GM18520 (cell line): ENCODE data around the gene KAT6B.
A peak's percentile ranks its signal among the peaks of the same experiment; 100 is the strongest.
"Not testable (repeated sequence)": the region's sequence is repeated elsewhere in the genome, so short reads cannot be mapped to it uniquely, and the experiment has no call there.

Experiments
- ATAC-seq: cut with Tn5 transposase; IDR thresholded peaks from one replicate; pipeline ENCODE4 v1.9.1; 2021; ENCODE audit not compliant: unreplicated experiment

Gene KAT6B

DNA sequence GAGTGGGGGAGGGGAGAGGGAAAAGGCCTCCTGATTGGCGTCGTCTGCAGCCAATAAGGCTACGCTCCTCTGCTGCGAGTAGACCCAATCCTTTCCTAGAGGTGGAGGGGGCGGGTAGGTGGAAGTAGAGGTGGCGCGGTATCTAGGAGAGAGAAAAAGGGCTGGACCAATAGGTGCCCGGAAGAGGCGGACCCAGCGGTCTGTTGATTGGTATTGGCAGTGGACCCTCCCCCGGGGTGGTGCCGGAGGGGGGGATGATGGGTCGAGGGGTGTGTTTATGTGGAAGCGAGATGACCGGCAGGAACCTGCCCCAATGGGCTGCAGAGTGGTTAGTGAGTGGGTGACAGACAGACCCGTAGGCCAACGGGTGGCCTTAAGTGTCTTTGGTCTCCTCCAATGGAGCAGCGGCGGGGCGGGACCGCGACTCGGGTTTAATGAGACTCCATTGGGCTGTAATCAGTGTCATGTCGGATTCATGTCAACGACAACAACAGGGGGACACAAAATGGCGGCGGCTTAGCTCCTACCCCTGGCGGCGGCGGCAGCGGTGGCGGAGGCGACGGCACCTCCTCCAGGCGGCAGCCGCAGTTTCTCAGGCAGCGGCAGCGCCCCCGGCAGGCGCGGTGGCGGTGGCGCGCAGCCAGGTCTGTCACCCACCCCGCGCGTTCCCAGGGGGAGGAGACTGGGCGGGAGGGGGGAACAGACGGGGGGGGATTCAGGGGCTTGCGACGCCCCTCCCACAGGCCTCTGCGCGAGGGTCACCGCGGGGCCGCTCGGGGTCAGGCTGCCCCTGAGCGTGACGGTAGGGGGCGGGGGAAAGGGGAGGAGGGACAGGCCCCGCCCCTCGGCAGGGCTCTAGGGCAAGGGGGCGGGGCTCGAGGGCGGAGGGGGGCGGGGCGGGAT, at the start of gene KAT6B:
TSS of gene KAT6B (plus strand) at position 459 of the 903 bp plus-strand sequence. CDS start 16,258 bp downstream, outside the sequence.
- ATAC-seq = peak; percentile 94

DNA sequence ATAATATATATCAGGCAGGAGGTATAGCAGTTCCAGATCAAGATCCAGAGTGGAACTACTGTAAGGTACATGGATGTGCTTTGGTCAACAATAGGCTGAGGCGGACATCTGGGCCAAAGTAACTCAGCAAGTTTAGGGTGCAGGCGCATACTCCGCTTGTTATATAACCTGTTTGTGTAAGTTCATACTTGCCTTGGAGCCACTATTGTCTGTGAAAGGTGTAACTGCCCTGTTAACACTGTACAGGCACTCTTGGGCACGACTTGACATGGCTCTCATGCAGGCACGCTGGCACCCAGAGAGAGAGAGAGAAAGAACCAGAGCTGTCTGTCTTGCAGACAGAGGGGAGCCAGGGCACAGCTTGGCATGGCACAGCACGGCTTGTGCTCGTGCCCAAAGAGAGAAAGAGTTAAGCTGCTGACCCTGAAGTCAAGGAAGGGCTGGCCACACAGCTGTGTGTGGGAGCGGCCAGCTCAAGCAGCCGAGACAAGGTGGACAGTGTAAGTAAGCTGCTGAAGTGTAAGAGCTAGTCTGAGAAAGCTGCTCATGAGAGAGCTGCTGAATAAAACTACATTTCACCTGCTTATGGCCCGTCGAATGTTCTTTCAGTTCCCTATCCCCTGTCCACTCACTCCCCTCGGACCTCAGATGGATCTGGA, 47.8 kb upstream of the KAT6B start:
- ATAC-seq = no peak

DNA sequence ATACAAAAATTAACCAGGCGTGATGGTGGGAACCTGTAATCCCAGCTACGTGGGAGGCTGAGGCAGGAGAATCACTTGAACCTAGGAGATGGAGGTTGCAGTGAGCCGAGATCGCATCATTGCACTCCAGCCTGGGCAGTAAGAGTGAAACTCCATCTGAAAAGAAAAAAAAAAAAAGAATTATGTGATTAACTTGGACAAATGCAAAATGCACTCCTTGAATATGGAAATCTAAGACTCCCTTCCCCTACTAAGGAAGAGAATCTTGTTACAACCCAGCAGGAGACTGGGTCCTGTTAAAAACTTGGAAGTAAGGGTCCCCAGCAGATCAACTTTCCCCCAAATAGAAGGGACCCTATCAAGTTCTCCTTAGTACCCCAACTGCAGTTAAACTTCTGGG, 44.5 kb upstream of the KAT6B start:
- not testable (repeated sequence) for ATAC-seq

DNA sequence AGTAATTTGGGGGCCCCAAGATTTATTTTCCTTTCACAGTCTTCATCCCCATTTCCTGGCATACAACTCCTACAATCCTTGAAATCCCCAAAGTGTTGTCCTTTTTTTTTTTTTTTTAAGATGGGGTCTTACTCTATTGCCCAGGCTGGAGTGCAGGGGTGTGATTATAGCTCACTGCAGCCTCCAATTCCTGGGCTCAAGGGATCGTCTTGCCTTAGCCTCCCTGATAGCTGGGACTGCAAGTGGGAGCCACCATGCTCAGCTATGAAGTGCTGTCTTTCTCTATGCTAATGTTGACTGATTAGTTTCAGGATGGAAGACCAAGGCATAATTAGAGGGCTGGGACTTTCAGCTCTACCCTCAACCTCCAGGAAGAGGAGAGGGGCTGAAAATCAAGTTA, 41.9 kb upstream of the KAT6B start:
- ATAC-seq = no peak

DNA sequence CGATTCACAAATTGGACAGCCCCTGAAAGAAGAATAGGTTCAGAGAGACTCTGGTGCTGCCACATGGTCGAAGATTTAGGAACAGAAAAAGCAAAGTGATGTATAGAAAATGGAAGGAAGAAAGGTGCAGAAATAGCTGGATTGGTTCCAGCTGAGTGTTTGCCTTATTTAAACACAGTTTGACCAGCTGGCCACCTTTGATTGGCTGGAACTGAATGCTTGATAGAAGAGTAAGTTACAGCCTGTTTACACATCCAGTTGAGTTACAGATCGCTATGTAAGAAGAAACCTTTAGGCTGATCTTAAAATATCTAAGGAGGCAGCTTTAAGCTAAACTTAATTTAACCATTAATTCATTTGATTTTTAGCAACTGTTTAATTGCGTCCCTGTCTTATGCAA, 40.3 kb upstream of the KAT6B start:
- no peak for ATAC-seq

DNA sequence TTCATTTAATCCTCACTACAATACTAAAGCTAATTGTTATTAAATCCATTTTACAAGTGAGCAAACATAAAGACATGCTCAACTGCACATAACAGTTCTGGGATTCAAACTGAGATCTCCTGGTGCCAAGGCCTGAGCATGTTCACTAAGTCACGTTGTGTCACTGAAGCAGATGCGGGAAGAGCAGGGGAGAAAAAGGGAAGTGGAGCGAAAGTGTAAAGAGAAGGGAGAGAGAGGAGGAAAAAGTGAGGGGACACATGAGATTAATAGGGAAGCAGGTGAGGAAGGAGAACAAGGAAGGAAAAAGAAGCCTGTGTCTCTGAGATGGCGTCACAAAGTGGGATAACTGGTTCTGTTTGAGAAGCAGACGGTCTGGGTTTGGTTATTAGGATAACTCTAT, 38.9 kb upstream of the KAT6B start:
- ATAC-seq = no peak

DNA sequence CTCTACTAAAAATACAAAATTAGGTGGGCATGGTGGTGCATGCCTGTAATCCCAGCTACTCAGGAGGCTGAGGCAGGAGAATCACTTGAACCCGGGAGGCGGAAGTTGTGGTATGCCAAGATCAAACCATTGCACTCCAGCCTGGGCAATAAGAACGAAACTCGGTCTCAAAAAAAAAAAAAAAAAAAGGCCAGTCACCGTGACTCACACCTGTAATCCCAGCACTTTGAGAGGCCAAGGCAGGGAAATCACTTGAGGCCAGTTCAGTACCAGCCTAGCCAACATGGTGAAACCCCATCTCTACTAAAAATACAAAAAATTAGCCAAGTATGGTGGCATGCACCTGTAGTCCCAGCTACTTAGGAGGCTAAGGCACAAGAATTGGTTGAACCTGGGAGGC, 34.4 kb upstream of the KAT6B start:
- ATAC-seq = not testable (repeated sequence)

DNA sequence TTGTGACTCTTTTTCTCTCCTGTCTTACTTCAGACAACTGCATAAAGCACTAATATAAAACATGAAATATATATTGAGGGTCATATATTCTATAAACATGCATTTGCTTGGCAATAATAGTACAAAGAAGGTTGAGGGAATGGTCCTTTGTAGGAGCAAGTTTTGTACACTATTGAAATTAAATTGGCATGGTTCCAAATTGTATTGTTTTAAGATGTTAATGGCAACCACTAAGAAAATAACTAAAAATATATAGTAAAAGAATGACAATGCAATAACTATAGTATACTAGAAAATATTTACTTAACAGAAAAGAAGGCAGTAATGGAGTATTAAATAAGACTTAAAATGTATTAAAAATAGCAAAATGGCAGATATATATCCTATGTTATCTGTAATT, 33.7 kb upstream of the KAT6B start:
- no peak for ATAC-seq

DNA sequence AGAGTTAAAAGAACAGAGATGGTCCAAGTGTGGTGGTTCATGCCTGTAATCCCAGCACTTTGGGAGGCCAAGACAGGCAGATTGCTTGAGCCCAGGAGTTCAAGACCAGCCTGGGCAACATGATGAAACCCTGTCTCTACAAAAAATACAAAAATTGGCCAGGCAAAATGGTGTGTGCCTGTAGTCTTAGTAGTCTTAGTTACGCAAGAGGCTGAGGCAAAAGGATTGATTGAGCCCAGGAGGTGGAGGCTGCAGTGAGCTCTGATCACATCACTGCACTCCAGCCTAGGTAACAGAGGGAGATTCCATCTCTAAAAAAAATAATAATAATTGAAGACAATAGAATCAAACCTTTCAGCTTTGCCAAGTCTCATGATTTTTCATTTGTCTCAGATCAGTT, 33.2 kb upstream of the KAT6B start:
- not testable (repeated sequence) for ATAC-seq

DNA sequence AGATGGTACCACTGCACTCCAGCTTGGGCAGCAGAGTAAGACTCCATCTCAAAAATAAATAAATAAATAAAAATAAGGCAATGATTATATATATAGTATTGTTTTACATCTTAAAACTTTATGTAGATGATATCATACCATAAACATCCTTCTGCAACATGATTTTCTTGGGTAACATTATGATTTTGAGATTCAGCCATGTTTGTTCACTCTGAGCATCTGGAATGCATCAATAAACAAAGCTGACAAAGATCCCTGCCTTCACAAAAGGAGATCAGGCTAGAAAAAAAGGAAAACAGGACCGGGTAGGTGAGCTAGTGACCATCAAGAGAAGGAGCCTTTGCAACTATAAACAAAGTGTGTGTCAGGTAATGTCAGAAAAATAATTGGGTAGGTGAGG, 31.9 kb upstream of the KAT6B start:
- no peak for ATAC-seq

DNA sequence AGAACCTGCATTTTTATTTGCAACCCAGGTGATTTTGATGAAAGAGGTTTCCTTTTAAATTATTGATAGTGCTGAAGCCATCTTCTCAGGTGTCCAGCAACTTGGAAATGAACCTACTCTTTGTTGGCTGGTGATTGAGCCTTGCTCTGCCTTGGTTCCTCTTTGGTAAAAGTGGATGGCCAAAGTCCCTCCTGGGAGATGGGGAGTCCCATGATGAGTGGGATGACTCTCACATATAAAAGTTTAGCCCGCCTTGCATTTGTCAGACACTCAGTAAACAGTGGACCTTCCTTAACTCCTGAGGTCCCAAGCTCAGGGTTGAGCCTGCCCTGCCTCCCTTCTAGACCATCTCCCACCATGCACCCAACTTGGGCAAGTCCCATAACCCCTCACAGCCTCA, 28.9 kb upstream of the KAT6B start:
- ATAC-seq = no peak

DNA sequence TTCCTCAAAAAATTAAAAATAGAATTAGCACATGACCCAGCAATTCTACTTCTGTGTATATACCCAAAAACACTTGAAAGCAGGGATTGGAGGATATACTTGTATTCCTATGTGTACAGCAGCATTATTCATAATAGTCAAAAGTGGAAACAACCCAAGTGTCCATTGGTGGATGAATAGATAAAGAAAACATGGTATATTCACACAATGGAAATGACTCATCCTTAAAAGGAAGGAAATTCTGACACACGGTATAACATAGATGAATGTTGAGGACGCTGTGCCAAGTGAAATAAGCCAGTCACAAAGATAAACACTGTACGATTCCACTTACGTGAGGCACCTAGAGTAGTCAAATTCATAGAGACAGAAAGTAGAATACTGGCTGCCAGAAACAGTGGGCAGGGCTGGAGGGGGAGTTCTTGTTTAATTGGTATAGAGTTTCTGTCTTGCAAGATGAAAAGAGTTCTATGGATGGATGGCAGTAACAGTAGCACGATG, 26.6 kb upstream of the KAT6B start:
- no peak for ATAC-seq

DNA sequence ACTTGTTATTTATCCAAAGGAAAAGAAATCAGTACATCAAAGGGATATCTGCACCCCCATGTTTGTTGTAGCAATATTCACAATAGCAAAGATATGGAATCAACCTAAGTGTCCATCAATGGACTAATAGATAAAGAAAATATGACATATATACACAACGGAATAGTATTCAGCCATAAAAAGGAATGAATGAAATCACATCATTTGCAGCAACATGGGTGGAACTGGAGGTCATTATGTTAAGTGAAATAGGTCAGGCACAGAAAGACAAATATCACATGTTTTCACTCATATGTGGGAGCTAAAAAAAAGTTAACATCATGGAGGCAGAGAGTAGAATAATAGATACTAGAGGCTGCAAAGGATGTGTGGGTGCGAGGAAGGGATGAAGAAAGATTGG, 25.0 kb upstream of the KAT6B start:
- no peak for ATAC-seq

DNA sequence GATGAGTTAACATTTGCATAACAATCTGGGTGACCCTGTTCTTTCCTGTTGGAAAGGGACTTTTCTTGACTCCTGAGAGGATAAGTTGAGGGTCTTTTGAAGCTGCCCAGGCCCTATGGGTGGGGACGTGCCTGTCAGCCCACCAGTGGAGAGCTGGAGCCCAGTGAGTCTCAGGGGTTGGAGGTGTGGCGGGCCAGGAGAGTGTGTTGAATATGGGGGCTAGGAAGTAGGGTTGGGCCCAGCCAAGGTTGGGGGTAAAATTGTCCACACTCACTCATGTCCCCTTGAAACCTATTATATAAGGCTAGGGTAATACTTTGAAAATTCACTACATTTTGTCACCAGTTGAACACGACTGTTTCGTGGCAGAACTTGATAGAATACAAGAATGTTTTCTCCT, 17.9 kb upstream of the KAT6B start:
- no peak for ATAC-seq

DNA sequence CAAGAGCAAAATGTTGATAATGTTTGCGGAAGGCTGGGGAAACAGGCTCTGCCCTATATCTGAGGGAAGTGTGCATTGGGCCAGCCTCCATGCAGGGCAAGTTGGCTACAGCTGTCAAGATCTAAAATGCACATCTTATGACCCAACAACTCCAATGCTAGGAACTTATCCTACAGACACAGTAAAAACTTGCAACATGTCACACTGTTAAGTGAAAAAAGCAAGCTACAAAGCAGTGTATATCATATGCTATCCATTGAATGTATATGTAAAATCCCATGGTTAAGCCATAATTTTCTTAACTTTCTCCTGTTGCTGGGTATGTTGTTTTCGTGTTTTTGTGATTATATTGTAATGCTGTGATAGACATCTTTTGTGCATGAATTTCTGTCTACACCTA, 16.3 kb upstream of the KAT6B start:
- ATAC-seq = no peak

DNA sequence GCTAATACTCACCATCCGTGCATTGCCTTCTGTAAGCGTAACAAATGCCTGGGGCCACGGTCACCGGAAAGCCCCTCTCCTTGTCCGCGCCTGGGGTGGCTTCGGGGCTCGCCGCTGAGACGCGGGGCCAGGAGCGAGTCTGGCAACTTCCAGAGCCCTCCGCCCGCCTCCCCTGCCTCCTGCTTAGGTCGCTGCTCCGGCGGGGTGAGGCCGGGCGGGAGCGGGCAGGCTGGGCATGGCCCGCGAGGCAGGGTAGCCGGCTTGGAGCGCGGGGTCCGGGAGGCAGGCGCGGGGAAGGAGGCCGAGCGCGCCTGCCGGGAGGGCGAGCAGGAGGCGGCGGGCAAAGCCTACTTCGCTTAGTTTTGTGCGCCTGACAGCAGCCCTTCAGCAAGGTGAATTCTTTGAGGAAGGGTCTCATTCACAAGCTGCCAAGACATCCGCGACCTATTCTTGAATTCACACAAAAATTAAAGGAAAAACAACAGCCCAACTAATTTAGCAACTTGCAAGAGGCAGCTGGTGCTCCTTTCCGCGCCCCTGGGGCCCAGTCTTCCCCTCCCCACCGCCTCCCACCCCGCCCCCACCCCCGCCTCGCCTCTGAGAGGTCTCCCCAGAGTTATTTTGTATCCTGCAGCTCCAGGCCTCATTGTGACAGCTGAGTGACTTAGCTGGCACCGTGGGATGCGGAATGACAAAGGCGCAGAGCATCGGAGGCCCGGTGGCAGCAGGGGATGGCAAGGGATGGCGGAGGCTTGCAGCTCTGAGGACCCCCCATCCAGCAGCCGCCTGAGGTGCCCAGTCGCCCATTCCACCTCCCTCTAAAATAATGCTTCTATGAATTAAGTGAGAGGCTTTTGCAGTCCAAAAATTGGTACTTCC, 12.8 kb upstream of the KAT6B start:
- no peak for ATAC-seq

DNA sequence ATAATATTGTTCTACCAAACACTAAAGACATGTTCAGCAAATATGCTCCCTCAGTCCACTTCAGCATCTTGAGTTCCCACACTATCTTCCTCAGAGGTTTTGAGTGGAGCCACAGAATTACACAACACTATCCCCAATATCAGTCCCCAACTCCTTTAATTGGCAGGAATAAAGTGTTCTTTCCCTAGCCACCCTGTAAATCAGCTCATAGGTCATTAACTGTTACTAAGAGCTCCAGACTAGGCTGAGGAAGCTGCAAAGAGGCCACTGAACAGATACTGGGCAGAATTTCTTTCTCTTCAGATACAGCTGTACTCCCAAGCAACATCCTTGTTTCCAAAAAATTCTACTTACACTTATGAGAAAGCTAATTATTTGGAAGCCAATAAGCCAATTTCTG, 11.6 kb upstream of the KAT6B start:
- no peak for ATAC-seq

DNA sequence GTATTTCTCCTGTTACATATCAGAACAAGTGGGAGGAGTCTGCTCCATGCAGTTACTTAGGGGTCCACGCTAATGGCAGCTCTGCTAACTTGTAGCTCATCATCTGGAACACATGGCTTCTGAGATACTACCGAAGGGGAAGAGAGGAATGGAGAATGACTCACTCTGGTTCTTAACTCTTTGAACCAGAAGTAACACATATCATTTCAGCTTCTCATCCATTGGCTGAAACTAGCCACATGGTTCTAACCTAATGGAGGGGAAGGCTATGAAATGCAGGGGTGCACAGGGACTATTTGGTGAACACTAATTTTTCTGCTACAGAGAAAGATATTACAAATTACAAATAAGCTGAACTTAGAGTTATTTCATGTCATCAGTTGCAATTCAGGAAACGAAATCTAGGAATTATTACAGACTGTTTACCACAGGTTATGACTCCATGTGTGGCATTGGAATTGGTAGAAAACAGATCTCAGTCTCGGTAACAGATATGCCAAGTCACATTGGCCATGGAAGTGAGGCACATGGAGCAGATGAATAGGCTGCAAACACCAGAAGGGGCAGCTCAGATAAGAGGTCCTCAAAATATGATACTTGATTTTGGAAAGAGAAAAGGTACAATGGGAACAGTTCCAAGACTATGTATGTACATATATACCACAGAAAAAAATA, 9.4 kb upstream of the KAT6B start:
- ATAC-seq = no peak

DNA sequence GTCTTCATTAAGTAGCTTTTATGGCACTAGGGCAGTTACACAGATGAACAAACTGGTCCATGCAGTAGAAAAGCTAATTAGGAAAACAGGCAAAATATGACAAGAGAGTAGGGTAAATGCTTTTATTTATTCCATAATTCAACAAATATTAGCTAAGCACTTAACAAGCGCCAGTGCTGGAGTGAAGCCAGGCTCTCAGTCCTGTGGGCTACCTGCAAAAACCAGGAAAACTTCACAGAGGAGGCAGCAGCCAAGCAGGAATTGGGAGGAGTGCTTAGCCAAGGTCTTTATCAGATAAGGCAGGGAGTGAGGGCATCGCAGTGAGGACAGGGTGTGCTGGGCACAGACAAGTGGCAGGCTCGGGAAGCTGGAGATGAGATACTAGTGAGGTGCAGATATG, 4.9 kb upstream of the KAT6B start:
- no peak for ATAC-seq

DNA sequence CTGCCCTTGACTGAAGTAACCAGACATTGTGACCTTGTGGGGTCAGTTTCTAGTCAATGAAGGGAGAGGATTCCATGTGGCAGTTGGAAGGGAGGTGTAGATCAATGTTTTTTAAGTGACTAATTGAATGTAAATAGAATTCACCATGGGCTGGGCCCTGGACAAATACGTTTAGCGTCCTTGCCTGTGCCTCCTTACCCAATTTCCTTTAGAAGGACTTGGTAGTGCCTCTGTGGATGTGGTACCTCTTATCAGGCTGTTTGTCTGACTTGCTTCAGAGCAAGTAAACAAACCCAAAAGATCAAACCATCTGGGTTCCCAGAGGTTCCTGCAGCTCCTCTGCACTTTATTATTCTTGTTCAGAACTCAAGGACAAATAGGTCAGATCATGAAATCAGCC, 4.3 kb upstream of the KAT6B start:
- no peak for ATAC-seq
